ENCODE measurements around the gene PEMT.
"Not testable (repeated sequence)": the region's sequence is repeated elsewhere in the genome, so short reads cannot be mapped to it uniquely, and the experiment has no call there.

PEMT gene

GRCh38 chr17:17476865-17477467 is 114.5 kb downstream of the PEMT start, which contains the start of gene MED9:
Gene MED9 (plus strand): TSS chr17:17477000. CDS start chr17:17477042, 42 bp downstream.
- peak; percentile 73 for DNase-seq

DNA sequence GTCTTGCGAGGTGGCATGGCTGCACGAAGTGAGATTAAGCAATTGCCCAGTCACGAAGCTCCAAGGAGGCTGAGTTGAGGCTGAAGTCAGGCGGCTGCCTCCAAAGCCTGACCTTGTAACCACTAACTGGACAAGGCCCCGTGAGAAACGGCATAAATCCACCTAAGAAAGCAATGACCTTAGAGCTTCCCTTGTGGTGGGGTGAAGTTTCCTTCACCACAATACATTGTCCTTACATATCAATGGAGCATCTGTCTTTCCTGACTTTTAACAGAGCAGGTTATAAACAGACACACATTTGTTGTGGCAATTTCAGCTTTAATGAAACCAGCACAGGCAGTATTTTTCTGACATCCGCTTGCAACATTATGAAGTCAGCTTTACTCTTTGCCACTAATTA is 117.2 kb downstream of the PEMT start:
- no peak for DNase-seq

DNA sequence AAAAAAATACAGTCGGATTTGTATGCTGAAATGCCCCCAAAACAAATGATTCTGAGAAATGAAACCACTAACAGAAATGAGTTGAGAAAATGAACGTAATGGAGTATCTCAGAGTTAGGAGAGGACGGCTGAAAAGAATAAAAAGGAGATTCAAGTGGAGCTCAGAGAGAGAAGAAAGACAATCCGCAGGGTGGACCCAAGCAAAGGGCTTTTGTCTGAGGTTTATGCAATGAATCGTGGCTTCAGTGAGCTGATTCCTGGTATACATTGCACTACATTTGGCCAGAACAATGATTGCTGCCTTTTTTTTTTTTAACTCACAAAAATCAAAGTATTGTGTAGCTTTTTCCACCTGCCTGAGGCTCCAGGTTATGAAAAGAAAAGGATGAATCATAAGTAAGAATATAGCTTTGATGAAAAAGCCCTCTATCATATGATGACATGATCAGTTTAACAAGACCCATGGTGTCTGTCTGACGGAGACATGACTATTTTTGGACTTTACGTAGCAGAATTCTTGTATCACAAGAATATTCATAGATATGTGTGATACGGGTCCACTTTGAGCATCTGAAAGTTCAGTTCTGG is 119.1 kb downstream of the PEMT start:
- no peak for DNase-seq

GRCh38 chr17:17469996-17470395 is 121.5 kb downstream of the PEMT start:
- no peak for DNase-seq

GRCh38 chr17:17469358-17469757 is 122.2 kb downstream of the PEMT start:
- no peak for DNase-seq

DNA sequence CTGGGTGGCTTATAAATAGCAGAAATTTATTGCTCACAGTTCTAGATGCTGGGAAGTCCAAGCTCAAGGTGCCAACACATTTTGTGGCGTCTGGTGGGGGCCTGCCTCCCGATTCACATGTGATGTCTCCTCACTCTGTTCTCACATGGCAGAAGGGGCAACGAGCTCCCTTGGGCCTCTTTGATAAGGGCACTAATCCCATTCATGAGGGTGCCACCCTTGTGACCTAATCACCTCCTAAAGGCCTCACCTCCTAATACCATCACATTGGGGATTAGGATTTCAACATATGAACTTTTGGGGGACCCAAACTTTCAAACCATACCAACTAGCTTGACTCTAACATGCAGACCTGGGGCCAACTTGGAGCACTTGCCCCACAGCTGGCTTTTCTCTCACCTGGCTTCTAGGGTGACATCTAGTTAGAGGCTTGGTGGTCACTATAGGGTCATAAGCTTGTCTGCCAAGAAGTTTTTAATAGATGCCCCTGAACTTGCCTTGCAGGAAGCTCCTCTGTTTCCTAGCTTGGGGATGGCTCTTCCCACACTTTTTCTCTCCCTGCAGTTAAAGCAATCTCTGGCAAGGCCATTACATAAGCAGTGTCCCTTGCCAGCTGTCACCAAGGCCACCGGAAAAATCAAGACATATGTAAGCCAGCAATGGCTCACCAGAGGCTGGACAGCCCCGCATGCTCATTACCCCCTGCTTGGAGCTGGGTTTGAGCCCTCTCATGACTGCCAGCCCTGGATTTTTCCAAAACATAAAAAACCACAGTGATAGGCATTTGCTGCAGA is 123.1 kb downstream of the PEMT start:
- DNase-seq, result no peak

GRCh38 chr17:17467720-17468119 is 123.8 kb downstream of the PEMT start:
- DNase-seq, result no peak

- no peak for DNase-seq
Observed at GRCh38 chr17:17467016-17467415, 124.5 kb downstream of the PEMT start.

GRCh38 chr17:17466511-17466910 is 125.0 kb downstream of the PEMT start:
- DNase-seq, result no peak

- DNase-seq, result not testable (repeated sequence)
Observed at GRCh38 chr17:17465878-17466277, 125.6 kb downstream of the PEMT start.

- no peak for DNase-seq
Observed at GRCh38 chr17:17463821-17464220, 127.7 kb downstream of the PEMT start.

DNA sequence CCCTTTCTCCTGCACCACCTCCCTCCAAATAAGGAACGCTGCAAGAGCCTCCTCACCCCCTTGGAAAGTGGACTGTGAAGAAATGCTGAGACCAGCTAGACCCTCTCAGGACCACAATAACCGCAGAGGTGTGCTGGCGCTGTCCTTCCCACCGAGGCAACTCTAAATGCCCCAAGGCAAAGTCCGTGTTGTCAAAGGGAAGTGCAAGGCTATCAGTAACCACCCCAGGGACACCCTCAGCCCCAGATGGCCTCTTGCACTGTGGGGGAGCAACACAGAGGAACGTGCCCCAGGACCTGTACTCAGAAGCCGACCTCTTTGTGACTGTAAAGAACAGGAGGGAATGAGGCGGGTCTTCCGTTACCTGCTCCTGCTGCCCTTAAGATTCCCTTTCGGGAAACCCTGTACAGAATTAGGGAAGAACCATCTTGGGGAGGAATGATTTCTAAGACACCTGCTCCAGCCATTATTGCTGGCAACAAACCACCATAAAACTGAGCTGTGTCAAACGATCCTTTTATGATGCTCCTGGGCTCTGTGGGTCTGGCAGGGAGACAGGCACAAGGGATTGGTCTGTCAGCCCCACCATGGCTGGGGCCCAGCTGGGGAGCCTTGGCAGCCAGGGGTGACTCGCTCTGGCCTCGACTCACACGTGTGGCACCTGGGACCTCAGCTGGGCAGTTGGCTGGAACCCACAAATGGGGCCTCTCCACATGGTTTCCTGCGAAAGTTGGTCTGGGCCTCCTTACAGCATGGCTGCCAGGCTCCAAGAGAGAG is 129.3 kb downstream of the PEMT start:
- no peak for DNase-seq

DNA sequence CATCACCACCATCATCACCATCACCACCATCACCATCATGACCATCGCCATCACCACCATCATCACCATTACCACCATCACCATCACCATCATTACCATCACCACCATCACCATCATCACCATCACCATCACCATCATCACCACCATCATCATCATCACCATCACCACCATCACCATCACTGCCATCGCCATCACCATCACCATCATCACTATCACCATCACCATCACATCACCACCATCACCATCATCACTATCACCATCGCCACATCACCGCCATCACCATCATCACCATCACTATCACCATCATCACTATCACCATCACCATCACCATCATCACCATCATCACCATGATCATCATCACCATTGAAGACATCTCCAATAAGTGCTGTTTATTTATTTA is 131.5 kb downstream of the PEMT start:
- no peak for DNase-seq

DNA sequence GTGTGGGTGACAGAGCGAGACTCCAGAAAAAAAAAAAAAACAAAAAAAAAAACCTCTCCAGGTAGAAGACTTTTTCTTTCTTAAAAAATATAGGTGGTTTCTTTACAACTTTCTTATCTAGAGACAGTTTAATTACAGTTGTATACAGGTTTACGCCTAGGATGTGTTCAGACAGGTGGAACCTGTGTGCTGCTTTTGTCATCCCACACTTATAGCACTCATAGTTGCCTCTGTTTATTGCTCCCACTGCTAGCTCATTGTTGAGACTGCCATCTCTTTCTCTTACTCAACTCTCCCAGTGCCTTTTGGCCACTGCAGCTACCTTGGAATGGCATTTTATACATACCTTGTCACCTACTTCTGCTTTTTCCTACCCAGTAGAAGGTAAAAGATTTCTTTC is 133.8 kb downstream of the PEMT start:
- DNase-seq, result no peak

DNA sequence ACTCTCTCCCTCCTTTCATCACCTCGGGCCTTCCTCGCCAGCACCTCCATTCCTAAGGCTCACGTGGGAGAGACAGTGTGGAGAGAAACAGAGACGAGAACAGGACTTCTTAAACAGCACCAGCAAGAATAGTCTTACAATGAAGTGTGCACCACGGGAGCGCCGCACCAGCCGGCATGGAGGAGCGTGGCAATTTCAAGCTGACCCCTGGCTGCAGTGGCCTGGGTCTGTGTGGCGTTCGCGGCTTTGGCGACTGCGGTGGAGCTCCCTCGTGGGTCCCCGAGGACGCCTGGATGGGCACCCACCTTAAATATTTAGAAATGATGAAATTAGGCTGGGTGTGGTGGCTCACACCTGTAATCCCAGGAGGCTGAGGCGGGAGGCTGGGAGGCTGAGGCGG is 135.3 kb downstream of the PEMT start:
- no peak for DNase-seq

All from NCI-H2107 (cell line).